ENCODE measurements around the gene MFGE8. TPM values are rescaled to one million over a fixed set of nuclear protein-coding genes. Genes with fewer than 3 reads are reported as not detected.

The MFGE8 gene
- total and polyA plus RNA-seq, 9 of the 15 experiments (the other 6 are each of a cell fraction or from before 2014, with no cell fraction given), result 2.3 to 142 (median 62.3) TPM

GRCh38 chr15:88887068-88887580 lies 26.1 kb downstream of the MFGE8 start:
- POLR2A ChIA-PET, result interaction anchor here (0.6 to 1.1 kb wide), 2 partner anchors 133 to 679 kb away, joined by 4 read pairs; no protein-coding TSS in a partner anchor
- no peaks in the 10 kb centered on the region; the same call in 1 of the 2 replicates for H4K20me1 ChIP-seq (replicated peaks; ENCODE audit: control insufficient read depth, insufficient read depth, low read length)
- intact Hi-C loops (cut with micrococcal nuclease) (no loop called here), in situ Hi-C loops (cut with MboI) (loop anchor here (10.0 kb wide), 1 partner anchor 288 kb away; no protein-coding TSS in a partner anchor)
- H3K9ac ChIP-seq (ENCODE audit: insufficient read depth in 1 of 2, low read depth in 2 of 2, low read length in 2 of 2), result 0 out of 4 replicates have a peak overlapping the region, but pooled peaks of 1 of the 2 experiments have one; percentile 12
- no peak for TF ChIP-seq NCOA4 (IDR thresholded peaks at IDR 0.05; ENCODE audit: partially characterized antibody)
- no peak for TF ChIP-seq ZNF175 (CRISPR knock-in tag; IDR thresholded peaks at IDR 0.05; ENCODE audit: low read depth)
- no peak for TF ChIP-seq ELF2 (CRISPR knock-in tag; IDR thresholded peaks at IDR 0.05)
- TF ChIP-seq MEF2A (IDR thresholded peaks at IDR 0.05; ENCODE audit: control insufficient read depth, low read depth, low read length), result no peak
- no peak for TF ChIP-seq GATAD2B (IDR thresholded peaks at IDR 0.05; ENCODE audit: borderline replicate concordance)
- TF ChIP-seq ARID1B (IDR thresholded peaks at IDR 0.05), result no peak
- TF ChIP-seq POLR3A (IDR thresholded peaks at IDR 0.05; ENCODE audit: borderline replicate concordance, extremely low read depth, insufficient read depth, insufficient read length), result no peak
- no peak for TF ChIP-seq NCOR1 (IDR thresholded peaks at IDR 0.05)
- TF ChIP-seq ESRRA (IDR thresholded peaks at IDR 0.05; ENCODE audit: borderline replicate concordance, low read depth), result no peak
- TF ChIP-seq SAP30 (IDR thresholded peaks at IDR 0.05; ENCODE audit: borderline replicate concordance, insufficient read depth, low read depth, low read length, poor library complexity, severe bottlenecking), result no peak
- TF ChIP-seq KLF16 (IDR thresholded peaks at IDR 0.05), result no peak
- TF ChIP-seq CHCHD3 (CRISPR knock-in tag; IDR thresholded peaks at IDR 0.05), result no peak
- no peak for TF ChIP-seq SMARCA5 (IDR thresholded peaks at IDR 0.05)
- no peak for TF ChIP-seq TSHZ1 (CRISPR knock-in tag; IDR thresholded peaks at IDR 0.05)
- H2AFZ ChIP-seq (ENCODE audit: low read depth, low read length), result no peak overlapping the region
- no peak for DNase-seq (ENCODE audit: extremely low read depth in 1 of 4, low spot score in 3 of 4)
- H3K27me3 ChIP-seq (ENCODE audit: control insufficient read depth in 2 of 2, insufficient read depth in 2 of 2, low read length in 2 of 2), result peaks cover 0 to 20% of the 10 kb centered on the region in 2 experiments; a peak in 4 of 5 replicates
- no peaks in the 10 kb centered on the region for H3K9me3 ChIP-seq (replicated peaks; ENCODE audit: control insufficient read depth, insufficient read depth, low read depth, low read length)
- no peak overlapping the region for H3K27ac ChIP-seq (ENCODE audit: extremely low read depth, low read depth, low read length)
- H3K36me3 ChIP-seq (ENCODE audit: control insufficient read depth, insufficient read depth, low read length), result no peaks in the 10 kb centered on the region
- no TSS peak for BruUV-seq (replicated peaks)
- H3K9me1 ChIP-seq (ENCODE audit: control insufficient read depth, insufficient read depth, low read length), result no peaks in the 10 kb centered on the region
- no peak overlapping the region for H3K4me3 ChIP-seq
- H3K79me2 ChIP-seq (ENCODE audit: control insufficient read depth, insufficient read depth, low read length), result no peaks in the 10 kb centered on the region
- no peaks in the 10 kb centered on the region for H3K4me1 ChIP-seq (replicated peaks in 1 of 2; ENCODE audit: control insufficient read depth in 2 of 2, insufficient read depth in 2 of 2, low read length in 2 of 2)
- 12% methylated on average over 13 of the region's 18 CpGs for WGBS (ENCODE audit: insufficient coverage, low coverage, missing lambda C conversion rate)
- no peak overlapping the region for H3K4me2 ChIP-seq (ENCODE audit: insufficient read depth, low read length)
- CTCF ChIA-PET (ENCODE audit: low intra/inter-chr PET ratio), result no interaction called here
- no peak for FAIRE-seq
- no peak; the same call in 2 of the 3 replicates for ATAC-seq

Data from K562 (cell line).